Epithelial cell of prostate (primary cell): ENCODE measurements around the gene KTN1.
A peak's percentile ranks its signal among the peaks of the same experiment; 100 is the strongest.

ENCODE experiments used
- DNase-seq: peaks from one replicate; pipeline ENCODE4 v3.0.0-alpha.2; 2011; ENCODE audit warnings: low read depth, low spot score
- H3K27ac ChIP-seq: fragments of 450-650 bp; 2 replicates; pipeline ENCODE4 v1.5.1; 2017; ENCODE audit warnings: mild to moderate bottlenecking

The KTN1 gene

DNA sequence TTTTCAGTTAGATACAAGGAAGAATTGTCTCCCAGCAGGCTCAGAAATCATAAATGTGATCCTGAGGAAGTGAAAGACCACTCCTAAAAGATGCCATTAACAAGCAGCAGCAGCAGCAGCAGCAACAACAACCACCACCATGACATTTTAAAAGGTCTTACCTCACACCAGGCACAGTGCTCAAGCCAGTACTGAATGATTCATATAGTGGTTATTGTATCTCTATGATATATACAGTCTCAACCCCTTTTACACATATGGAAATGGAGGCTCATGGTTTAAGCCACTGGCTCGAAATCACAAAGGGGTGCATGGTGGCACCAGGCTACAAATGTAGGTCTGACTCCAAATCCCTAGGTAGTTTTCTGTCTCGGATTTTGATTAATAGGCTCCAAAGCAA is 126.9 kb downstream of the KTN1 start:
- no peak overlapping the region for H3K27ac ChIP-seq
- DNase-seq: no peak

DNA sequence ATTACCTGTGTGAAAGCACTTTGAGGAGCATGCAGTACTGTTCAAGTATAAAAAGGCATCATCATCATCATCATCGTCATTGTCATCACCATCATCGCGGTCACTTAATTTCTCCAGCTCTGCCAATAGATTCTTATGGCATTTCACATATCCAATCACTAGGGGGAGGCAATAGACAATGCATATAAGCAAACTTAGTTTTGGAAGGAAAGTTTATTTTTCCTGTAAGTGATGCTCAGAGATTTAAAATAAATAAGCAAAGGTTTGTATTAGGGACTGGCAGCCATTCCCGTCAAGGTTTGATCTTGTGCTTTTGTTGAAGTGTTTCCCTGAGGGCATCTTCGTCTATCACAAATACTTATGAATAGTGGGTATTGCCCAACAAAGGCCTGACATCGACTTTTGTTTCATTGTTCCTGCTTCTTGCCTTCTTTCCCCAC is 127.4 kb downstream of the KTN1 start:
- H3K27ac ChIP-seq: no peak overlapping the region
- no peak for DNase-seq

DNA sequence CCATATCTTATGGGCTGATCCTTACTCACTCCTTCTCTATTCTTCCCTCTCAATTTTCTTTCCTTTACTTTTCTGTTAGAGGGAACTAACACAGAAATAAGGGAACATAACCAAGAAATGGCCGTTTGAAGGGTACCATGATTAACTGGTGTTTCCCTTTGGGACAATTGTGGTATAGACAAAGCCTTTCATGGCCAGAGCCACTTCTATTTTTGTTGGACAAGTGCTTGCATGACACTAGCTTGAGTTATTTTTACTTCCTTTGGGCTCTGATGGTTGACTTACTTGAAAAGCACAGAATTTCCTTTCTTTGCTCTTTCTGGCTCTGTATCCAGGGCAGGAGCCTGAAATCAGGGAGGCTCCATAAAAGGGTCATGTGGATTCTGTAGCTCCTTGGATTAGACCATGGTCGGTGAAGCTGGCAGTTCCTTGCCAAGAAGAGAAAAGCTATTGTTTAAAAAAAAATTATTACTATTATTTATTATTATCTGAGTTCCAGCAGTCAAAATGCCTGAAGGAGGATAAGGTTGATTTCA is 130.6 kb downstream of the KTN1 start:
- no peak for DNase-seq
- no peak overlapping the region for H3K27ac ChIP-seq

DNA sequence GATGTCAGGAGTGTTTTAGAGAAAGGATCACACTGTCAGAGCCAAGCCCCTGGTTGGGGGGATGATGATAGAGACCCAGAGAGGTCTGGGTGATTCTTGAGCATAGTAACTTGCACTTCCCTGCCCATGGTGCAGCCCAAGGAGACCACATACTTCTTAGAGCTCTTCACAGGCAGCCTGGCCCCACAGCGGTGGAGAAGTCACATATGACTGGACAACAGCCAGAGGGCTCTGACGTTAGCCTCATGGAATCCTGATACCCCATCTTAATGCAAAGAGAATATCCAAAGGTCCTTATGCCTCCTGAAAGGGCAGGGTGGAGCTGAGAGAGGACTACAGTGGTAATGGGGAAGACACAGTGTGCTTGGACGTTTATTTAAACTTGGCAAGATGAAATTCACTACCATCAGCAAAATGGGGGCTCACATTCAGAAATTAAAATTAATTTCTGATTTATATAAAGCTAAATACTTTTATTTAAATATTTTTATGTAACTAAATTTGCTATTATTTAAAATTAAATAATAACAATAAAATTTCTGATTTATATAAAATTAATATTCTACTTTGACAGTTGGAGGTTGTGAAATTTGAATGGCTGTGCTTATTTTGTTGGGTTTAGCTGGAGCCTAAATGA is 131.3 kb downstream of the KTN1 start:
- no peak overlapping the region for H3K27ac ChIP-seq
- no peak for DNase-seq

DNA sequence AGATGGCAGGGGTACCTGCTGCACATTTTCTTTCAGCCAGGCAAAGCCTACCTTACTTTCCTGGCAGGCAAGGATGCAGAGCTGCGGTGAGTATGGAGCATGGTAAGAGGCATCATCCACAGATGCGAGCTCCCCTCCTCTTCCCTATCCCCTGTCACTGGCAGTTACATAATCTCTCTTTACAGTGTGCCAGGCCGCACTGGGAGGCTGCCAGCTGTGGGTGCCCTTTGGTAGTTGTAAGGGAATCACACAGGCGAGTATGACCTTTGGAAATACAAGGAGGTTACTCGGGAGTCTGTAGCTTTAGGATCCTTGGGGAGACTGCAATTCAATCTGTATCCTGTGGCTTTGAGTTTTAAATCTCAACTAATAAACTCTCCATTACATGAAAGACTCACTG is 132.5 kb downstream of the KTN1 start:
- DNase-seq: no peak
- H3K27ac ChIP-seq: no peak overlapping the region

DNA sequence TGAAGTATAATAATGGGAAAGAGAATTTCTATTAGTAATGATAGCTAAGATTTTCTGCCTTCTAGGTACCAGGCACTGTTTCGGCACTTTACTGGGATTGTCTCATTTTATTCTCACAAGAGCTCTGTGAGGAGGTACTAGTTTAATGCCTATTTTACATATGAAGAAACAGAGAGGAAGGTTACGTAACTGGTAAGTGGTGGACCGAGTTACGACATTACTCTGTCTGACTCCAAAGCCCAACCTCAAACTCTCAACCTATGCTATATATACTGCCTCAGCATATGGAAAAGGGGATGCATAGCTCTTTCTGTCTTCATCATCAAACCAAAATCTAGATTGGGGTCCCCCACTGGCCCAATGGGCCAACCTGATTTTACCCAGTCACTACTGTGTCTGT is 133.5 kb downstream of the KTN1 start:
- H3K27ac ChIP-seq: no peak overlapping the region
- no peak for DNase-seq

DNA sequence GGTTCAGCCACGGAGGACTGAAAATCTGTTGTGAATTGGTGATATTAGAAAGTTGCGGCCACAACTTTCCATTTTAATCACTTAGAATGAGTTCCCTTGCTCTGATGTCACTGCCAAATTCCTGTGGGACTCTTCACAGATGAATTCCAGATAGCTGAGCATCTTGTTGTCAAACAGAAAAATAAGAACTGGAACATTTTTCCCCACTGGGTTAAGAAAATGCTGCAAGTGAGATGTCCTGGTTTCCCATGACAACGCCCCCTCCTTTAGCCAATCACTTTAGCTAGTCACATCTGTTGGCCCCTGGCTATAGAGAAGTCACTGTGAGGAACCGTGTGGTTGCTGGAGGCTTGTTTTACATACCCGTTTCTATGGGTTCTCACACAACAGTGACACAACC is 135.9 kb downstream of the KTN1 start:
- DNase-seq: no peak
- H3K27ac ChIP-seq: no peak overlapping the region

DNA sequence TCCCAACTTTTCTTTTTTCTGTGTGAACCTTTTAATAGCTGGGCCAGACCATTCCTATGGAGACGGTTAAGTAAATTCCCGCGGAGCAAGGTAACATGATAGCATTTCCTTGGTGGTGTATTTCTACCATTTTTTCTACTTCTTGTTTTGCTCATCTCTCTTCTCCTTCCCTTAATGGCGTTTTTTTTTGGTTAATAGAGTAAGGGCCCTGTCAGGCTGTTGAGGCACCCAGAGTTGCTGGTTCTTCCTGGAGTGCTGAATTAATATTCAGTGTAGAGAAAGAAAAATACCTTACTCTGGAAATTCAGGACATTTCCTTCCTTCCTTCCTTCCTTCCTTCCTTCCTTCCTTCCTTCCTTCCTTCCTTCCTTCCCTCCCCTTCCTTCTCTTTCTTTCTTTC is 137.6 kb downstream of the KTN1 start:
- no peak for DNase-seq
- H3K27ac ChIP-seq: no peak overlapping the region

DNA sequence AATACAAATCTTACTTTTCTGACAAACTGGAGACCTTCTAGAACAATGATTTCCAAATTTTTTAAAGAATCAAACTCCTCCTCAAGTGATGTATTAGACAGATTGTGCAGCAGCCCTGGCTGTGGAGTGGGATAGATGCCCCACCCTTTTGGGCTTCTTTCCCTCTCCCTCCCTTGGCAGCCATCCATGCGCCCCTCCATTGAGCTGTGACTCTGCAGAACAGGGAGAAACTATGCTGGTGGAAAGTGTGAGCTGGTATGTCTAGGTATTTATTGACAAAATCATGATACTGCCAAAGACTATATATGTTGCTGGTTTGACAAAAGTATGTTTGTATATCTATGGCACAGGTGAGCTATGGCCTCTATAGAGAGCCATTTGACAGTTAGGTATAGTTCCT is 138.5 kb downstream of the KTN1 start:
- DNase-seq: no peak
- no peak overlapping the region for H3K27ac ChIP-seq

DNA sequence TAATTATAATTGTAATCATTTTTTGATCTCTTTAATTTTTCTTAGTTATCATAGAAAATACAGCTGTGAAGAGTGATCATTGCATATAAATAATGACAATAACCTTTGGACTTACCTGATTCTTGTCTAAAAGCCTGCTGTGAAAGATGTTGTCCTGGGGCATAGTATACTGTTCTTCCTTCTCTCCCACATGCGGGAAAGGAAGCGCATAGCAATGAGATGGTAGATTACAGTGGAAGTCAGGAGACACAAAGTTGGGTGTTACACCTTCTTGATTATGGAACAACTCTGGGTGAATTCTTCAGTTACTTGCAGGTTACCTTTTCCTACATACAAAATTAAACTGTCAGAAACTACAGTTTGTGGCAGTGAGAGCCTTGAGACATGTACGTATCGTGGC is 140.8 kb downstream of the KTN1 start:
- H3K27ac ChIP-seq: peak overlapping the region; percentile 44
- DNase-seq: no peak

DNA sequence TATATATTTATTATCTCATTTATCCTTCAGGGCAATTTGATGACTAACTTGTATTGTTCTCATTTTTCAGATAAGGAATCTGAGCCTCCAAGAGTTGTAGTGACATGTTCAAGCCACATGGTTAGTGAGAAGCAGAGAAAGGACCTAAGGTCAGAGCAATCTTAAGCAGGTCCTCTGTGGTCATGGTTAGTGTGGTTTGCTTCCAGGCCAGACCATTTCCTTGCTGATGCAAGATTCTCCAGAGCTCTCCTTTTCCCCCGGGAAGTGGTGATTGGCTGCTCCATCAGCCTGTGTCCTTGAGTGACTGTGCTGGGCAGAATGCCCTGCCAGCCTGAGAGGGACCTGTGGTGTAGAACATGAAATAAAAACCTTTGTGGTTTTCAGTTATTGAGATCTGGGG is 141.3 kb downstream of the KTN1 start:
- DNase-seq: peak; percentile 64
- peak overlapping the region; percentile 44 for H3K27ac ChIP-seq

DNA sequence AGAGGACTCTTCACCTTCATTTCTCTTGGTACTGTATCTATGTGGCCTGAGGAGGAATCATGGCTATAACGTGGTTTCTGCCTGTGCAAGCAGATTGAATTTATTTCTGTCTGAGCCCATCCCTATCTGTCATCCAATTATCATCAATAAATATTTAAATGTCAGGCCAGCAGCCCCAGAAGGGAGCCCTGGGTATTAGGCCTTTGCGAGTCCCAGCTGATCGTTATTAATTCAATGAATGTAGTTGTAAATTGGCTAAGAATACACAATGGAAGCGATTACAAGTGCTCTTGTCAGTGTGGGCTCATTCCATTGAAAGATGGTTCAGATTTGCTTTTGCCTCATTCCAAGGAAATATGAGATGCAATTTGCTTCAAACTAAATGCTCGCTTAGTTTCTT is 142.0 kb downstream of the KTN1 start:
- peak overlapping the region; percentile 44 for H3K27ac ChIP-seq
- DNase-seq: no peak

DNA sequence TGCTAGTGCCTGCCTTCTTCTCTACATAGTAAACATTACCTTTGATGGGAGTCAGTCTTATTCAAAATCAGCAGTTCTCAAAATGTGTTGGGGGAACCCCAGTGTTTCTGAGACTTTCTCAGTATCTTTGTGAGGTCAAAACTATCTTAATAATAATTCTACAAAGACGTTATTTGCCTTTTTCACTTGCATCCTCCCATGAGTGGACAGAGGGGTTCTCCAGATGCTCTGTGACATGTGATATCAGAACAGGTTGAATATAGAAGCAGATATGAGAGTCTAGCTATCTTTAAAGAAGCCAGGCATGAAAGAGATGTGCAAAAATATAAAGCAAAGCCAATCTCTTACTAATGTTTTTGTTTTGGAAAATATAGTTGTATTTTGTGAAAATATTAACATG is 144.7 kb downstream of the KTN1 start:
- no peak overlapping the region for H3K27ac ChIP-seq
- no peak for DNase-seq

DNA sequence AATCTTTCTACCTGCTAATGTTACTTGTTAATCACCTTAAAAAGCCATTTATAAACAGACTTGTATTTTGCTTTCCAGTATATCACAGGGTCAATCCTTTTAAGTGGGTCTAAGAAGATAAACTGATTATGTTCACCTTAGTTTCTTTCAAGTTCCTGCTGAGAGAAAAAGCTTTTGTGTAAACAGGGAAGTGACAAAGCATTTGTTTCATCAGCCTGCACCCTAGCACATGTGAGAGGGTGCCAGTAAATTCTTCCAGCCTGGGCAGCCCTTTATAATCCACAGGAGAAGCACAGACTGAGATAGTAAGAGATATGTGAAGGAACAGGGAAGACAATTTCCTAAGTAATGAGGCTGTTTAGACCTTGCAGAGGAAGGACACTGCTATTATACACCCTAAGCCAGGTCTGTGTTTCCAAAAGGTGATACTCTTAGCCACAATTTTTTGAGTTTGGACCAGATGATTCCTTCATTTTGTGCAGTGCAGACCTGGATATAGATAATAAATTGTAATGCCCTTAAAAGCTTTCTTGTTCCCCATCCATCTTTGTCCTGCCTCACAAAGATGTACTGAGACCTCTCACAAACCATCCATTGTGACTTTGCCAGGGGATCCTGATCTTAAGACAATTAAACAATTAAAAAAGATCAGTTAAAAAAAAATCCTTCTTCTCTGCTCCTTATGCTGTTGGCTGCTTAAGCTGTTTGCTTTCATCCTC is 150.7 kb downstream of the KTN1 start:
- DNase-seq: no peak
- H3K27ac ChIP-seq: no peak overlapping the region

DNA sequence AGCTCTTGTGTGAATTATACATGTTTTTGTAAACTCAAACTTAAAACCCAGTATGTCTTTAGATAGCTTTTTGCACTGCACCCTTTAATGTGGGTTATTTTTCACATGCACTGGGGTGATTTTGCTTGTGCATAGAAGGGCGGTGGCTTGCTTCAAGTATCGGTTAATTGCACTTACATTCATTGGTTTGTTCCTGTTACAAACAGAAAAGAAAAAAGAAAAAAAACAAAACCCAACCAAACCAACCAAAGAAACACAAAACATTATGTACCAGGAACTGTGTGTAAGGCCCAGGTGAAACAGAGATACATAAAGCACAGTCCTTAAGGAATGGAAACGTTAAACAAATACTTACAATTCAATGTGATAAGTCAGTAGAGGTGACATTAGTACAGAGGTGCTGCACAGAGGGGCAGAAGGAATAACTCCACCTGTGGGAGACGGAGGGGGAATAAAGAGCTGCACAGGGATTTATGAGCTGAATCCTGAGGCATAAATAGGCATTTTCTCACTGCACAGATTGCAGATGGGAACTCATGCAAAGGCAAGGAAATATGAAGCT is 151.4 kb downstream of the KTN1 start:
- no peak overlapping the region for H3K27ac ChIP-seq
- no peak for DNase-seq

DNA sequence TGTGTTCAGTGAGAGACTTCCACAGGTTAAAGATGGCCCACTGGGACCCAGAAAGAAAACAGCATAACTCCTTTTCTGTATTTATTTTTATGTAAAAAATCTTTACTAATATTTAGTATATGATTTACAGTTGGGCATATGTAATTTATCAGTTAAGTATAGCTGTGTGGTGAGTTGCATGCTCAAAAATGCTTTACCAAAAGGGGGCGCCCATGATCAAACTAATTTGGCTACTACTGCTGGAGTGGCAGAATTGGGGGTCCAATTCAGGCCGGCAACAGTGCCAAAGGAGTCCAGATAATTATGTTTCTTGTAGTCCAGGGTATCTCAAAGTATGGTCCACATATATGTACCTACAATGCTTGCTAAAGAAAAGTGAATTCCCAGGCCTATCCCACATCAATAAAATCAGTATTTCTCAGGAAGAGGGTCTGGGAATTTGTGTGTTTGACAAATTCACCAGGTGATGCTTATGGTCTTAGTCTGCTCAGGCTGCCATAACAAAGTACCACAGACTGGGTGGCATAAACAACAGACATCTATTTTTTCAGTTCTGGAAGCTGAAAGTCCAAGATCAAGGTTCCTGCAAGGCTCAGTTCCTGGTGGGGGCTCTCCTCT is 152.0 kb downstream of the KTN1 start:
- DNase-seq: no peak
- H3K27ac ChIP-seq: no peak overlapping the region

DNA sequence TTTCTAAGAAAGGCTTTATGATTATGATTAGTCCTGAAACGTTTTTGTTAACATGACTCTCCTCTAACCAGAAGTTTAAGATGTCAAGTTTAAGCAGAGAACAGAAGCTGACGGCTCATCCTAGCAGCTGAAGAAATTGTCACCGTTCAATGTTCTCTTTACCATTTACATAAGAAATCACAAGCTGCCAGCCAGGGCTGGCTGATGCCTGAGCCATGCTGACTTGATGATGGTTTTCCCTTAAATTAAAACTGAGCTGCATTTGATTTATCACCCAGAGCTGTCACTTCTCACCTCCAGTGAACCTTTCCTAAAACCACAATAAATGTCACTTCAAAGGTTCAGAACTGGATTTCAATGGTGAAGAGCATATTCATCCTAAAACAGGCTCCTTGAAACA is 153.6 kb downstream of the KTN1 start:
- H3K27ac ChIP-seq: no peak overlapping the region
- no peak for DNase-seq
